ENCODE data around the gene ZBTB22. TPM values are rescaled to one million over a fixed set of nuclear protein-coding genes. Genes with fewer than 3 reads are reported as not detected.
"Not testable (repeated sequence)": the region's sequence is repeated elsewhere in the genome, so short reads cannot be mapped to it uniquely, and the experiment has no call there.

Gene ZBTB22
- total RNA-seq, 1 donor = 16.0 TPM

GRCh38 chr6:33289784-33290315, 27.7 kb downstream of the ZBTB22 start:
- no peak for TF ChIP-seq CTCF (IDR thresholded peaks at IDR 0.05; ENCODE audit: insufficient read depth, low read depth, low read length)
- peak; percentile 14 for DNase-seq (ENCODE audit: low read depth)

DNA sequence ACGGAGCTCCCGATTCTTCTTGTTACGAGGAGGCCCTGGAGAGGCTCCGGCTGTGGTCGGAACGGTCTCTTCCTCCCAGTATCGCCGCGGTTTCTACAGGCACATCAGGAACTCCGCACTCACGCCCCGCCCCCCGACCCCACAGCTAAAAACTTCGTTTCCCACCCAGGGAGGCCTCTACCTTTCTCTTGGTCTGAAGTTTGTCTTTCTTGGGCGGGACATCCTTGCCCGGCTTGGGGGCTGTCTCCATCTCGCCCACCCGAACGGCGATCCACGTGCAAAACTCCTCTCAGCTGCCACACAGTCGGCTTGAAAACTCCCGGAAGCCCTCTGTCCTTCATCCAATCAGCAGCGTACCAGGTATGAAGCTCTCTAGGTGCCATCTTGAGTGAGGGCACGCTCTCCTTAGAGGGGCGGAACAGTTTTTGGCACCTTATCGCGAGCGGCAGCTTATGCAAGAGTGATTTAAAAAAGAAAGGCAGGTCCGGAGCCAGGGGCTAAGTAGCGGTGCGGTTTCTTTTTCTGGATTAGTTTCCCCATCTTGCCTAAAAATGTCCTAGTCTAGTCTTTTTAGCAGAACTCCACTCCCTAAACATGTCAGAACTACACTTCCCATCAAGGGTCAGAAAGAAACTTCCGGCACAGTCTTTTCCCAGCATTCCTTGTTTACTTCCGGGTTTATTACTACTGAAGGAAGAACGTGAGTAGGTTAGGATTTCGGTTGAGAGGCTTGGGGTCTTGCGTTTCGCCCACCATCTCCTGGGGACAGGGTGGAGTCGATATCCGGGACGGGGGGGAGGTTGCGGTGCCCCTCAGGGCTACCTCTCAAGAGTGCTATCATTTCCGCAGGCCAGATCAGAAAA, 28.4 kb downstream of the ZBTB22 start, which contains the start of the genes PFDN6 and WDR46:
PFDN6 (plus strand) TSS at position 681 of the 863 bp plus-strand sequence. CDS start 256 bp downstream, outside the sequence.
WDR46 (minus strand) TSS at position 319 of the 863 bp plus-strand sequence; CDS start at position 250, 69 bp downstream.
- peak within 1 kb of the TSS; percentile 93 for H3K4me3 ChIP-seq (ENCODE audit: low read depth, low read length)
- DNase-seq (ENCODE audit: low read depth) = peak; percentile 92
- TF ChIP-seq CTCF (IDR thresholded peaks at IDR 0.05; ENCODE audit: insufficient read depth, low read depth, low read length) = no peak

More at GRCh38 chr6:33289784-33290315, 27.7 kb downstream of the ZBTB22 start:
- H3K4me3 ChIP-seq (ENCODE audit: low read depth, low read length) = peak overlapping the region; percentile 93

DNA sequence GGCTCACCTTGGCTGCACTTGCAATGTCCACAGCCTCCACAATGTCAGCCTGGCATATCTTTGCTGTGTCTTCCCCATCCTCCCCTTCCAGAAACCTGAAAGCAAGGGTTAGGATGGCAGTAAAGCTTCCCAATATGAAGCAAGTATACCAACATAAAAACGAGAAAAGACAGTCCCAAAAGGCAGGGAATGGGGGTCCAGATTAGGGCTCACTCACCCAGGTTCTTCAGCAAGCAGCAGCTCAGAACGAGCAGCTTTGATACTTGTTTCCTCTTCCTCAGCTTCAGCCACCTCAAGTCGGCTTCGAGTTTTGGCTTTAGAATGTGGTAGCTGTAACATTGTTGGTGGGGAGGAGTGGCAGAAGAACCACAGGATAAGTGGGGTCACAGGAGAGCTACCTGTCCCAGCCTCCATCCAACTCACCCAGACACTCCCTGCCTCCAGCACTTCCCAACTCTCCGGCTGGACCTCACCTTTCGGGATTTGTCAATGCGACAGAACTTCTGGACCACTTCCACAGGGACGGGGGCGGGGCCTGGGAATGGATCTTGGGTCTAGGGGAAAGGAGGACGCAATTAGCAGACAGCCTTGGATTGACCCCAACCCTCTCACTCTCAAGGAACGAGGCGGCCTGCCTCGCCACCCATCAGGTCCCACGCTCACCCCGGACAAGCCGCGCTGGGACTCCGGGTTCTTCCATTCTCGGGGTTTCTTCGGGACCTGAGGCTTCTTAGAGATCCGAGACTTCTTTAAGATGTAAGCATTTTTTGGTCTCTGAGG, 29.2 kb downstream of the ZBTB22 start:
- H3K4me3 ChIP-seq (ENCODE audit: low read depth, low read length) = peak overlapping the region; percentile 93
- no peak for DNase-seq (ENCODE audit: low read depth)
- TF ChIP-seq CTCF (IDR thresholded peaks at IDR 0.05; ENCODE audit: insufficient read depth, low read depth, low read length) = no peak

DNA sequence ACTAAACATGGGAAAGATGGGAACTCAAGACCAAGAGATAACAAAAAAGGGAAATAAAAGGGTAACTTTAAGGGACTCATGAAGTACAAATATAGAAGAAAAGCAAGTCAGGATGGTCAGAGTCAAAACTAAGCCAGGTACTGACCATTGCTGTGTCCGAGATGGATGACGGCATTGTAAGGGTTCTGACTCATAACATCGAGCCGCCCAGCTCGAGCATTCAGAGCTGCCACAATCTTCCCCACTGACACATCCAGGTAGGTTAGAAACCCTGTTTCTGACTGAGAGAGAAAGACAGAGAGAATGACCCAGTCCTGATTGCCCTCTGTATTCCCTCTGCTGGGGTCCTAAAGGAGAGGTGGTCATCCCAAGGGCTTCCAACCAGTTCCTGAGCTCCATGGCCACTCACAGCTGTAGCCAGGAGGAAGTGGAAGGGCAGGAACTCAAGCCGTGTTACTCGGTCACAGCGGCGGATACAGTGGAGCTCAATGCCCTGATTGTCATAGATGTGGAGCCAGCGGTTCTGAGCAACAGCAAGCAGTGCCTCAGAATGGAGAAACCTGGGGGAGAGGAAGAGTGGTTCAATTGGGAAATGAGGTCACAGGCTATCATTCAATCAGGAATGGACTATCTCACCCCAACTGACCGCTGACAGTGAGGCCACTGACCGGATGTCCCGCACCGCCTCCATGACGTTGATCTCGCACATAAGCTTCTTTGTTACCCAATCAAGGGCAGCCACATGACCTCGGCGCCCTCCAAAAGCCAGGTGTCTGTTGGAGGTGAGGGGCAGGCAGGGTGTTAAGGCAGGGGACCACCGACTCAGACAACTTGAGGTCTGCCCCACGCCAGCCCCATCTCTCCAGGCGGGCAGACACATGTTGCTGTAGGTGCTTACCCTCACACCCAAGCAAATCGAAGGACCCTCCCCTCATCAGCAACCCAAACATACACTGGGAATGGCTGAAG, 30.3 kb downstream of the ZBTB22 start:
- H3K4me3 ChIP-seq (ENCODE audit: low read depth, low read length) = no peak overlapping the region
- no peak for DNase-seq (ENCODE audit: low read depth)
- no peak for TF ChIP-seq CTCF (IDR thresholded peaks at IDR 0.05; ENCODE audit: insufficient read depth, low read depth, low read length)

GRCh38 chr6:33285214-33285613, 32.3 kb downstream of the ZBTB22 start:
- not testable (repeated sequence) for H3K4me3 ChIP-seq (ENCODE audit: low read depth, low read length); DNase-seq (ENCODE audit: low read depth)

DNA sequence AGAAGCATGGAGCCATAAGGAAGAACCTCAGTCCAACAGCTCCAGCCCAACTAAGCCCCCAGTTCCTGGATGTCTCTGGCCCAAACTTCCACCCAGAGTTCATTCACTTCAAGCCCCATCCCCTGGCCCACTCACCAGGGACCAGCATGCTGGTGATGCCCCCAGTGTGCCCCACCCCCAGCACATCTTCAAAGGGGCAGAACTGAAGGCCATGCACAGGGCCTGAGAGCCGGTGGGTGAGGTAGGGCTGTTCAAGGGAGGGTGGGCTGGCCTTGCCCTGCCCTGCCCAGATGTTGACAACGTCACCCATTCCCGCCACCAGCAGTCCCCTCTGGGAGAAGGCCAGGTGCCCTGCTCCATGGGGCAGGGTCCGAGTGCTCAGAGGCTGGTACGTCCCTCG, 37.0 kb downstream of the ZBTB22 start:
- TF ChIP-seq CTCF (IDR thresholded peaks at IDR 0.05; ENCODE audit: insufficient read depth, low read depth, low read length) = no peak
- DNase-seq (ENCODE audit: low read depth) = no peak

More for the DNA sequence above, 37.0 kb downstream of the ZBTB22 start:
- no peak overlapping the region for H3K4me3 ChIP-seq (ENCODE audit: low read depth, low read length)
